ENCODE measurements around the gene ZNF609. TPM values are rescaled to one million over a fixed set of nuclear protein-coding genes. Genes with fewer than 3 reads are reported as not detected.

The ZNF609 gene
- total RNA-seq, 1 experiment from 2014 or later, result 12.1 TPM

GRCh38 chr15:64542091-64542490 is 81.7 kb downstream of the ZNF609 start:
- no peak for DNase-seq (ENCODE audit: low read depth)

- no peak for DNase-seq (ENCODE audit: low read depth)
Measured at GRCh38 chr15:64544450-64544849, 84.1 kb downstream of the ZNF609 start.

- no peak for DNase-seq (ENCODE audit: low read depth)
Measured at GRCh38 chr15:64547275-64547674, 86.9 kb downstream of the ZNF609 start.

- DNase-seq (ENCODE audit: low read depth), result no peak
Measured at GRCh38 chr15:64548235-64548634, 87.9 kb downstream of the ZNF609 start.

GRCh38 chr15:64549860-64550259 is 89.5 kb downstream of the ZNF609 start:
- DNase-seq (ENCODE audit: low read depth), result no peak

GRCh38 chr15:64552281-64552948 is 92.0 kb downstream of the ZNF609 start:
- no peak for DNase-seq (ENCODE audit: low read depth)

- no peak for DNase-seq (ENCODE audit: low read depth)
Measured at GRCh38 chr15:64558460-64559179, 98.2 kb downstream of the ZNF609 start.

GRCh38 chr15:64559243-64559642 is 98.9 kb downstream of the ZNF609 start:
- DNase-seq (ENCODE audit: low read depth), result no peak

GRCh38 chr15:64560501-64560900 is 100.1 kb downstream of the ZNF609 start:
- DNase-seq (ENCODE audit: low read depth), result no peak

GRCh38 chr15:64560998-64561397 is 100.6 kb downstream of the ZNF609 start:
- no peak for DNase-seq (ENCODE audit: low read depth)

- no peak for DNase-seq (ENCODE audit: low read depth)
Measured at GRCh38 chr15:64562003-64562640, 101.7 kb downstream of the ZNF609 start.

GRCh38 chr15:64566102-64566501 is 105.7 kb downstream of the ZNF609 start:
- no peak for DNase-seq (ENCODE audit: low read depth)

- peak; percentile 13 for DNase-seq (ENCODE audit: low read depth)
Measured at GRCh38 chr15:64566629-64567427, 106.5 kb downstream of the ZNF609 start.

- DNase-seq (ENCODE audit: low read depth), result no peak
Measured at GRCh38 chr15:64568765-64569164, 108.4 kb downstream of the ZNF609 start.

GRCh38 chr15:64571857-64572291 is 111.5 kb downstream of the ZNF609 start:
- DNase-seq (ENCODE audit: low read depth), result no peak

- DNase-seq (ENCODE audit: low read depth), result no peak
Measured at GRCh38 chr15:64572856-64573255, 112.5 kb downstream of the ZNF609 start.

GRCh38 chr15:64574301-64575017 is 114.1 kb downstream of the ZNF609 start:
- peak; percentile 35 for DNase-seq (ENCODE audit: low read depth)

GRCh38 chr15:64580696-64581407 is 120.5 kb downstream of the ZNF609 start:
- DNase-seq (ENCODE audit: low read depth), result no peak

GRCh38 chr15:64581408-64581761 is 121.0 kb downstream of the ZNF609 start:
- DNase-seq (ENCODE audit: low read depth), result no peak

GRCh38 chr15:64582202-64582601 is 121.8 kb downstream of the ZNF609 start:
- no peak for DNase-seq (ENCODE audit: low read depth)

GRCh38 chr15:64583519-64583918 is 123.1 kb downstream of the ZNF609 start:
- DNase-seq (ENCODE audit: low read depth), result no peak

All from RPMI7951 (cell line).